ENCODE data around the gene PTPRA.

DNA sequence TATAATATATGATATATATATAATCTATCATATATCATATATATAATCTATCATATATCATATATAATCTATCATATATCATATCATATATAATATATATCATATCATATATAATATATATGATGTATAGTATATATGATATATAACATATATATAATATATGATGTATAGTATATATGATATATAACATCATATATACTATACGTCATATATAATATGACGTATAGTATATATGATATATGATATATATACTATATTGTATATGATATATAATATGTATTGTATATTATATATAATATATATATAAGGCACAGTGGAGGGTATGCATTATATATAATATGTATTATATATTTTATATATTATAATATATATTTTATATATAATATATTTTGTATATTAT, 36.7 kb downstream of the PTPRA start:
- no peak for TF ChIP-seq PAX5 (IDR thresholded peaks at IDR 0.05; ENCODE audit: insufficient read depth, low read length, severe bottlenecking)
- TF ChIP-seq POLR2A (IDR thresholded peaks at IDR 0.05; ENCODE audit: low read depth, low read length): no peak
- no peak for TF ChIP-seq POLR2AphosphoS5 (IDR thresholded peaks at IDR 0.05; ENCODE audit: low read depth, low read length)
- TF ChIP-seq TAF1 (IDR thresholded peaks at IDR 0.05; ENCODE audit: low read depth, low read length): no peak
- no peak for TF ChIP-seq POU2F2 (IDR thresholded peaks at IDR 0.05; ENCODE audit: low read depth, low read length)
- TF ChIP-seq SPI1 (IDR thresholded peaks at IDR 0.05; ENCODE audit: low read depth, low read length): no peak

Measured in GM12891 (cell line).